ENCODE data around the gene VTCN1.
"Not testable (repeated sequence)": the region's sequence is repeated elsewhere in the genome, so short reads cannot be mapped to it uniquely, and the experiment has no call there.

Gene VTCN1

DNA sequence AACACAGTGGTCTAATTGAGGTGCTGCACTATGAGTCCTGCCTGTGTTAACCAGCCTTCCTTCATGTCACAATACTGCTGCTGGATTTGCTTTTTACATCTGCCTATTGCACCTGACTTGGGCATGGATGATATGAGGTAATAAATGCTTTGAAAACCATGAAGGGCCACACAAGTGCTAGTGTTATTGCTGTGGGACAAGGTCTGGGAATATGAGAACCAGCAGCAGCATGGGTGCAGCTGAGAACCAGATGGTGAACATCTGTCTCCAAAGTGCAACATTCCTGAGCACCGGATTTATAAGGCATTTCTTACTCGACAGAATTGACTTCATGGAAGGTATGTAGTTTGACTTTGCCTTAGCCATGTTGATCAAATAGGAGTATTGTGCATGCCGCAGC is 105.7 kb downstream of the VTCN1 start:
- TF ChIP-seq, protein P1, sequence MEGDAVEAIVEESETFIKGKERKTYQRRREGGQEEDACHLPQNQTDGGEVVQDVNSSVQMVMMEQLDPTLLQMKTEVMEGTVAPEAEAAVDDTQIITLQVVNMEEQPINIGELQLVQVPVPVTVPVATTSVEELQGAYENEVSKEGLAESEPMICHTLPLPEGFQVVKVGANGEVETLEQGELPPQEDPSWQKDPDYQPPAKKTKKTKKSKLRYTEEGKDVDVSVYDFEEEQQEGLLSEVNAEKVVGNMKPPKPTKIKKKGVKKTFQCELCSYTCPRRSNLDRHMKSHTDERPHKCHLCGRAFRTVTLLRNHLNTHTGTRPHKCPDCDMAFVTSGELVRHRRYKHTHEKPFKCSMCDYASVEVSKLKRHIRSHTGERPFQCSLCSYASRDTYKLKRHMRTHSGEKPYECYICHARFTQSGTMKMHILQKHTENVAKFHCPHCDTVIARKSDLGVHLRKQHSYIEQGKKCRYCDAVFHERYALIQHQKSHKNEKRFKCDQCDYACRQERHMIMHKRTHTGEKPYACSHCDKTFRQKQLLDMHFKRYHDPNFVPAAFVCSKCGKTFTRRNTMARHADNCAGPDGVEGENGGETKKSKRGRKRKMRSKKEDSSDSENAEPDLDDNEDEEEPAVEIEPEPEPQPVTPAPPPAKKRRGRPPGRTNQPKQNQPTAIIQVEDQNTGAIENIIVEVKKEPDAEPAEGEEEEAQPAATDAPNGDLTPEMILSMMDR (IDR thresholded peaks at IDR 0.05) = no peak
- no peaks in the 10 kb centered on the region for H3K9me3 ChIP-seq (ENCODE audit: control insufficient read depth, low read length)
- no peak overlapping the region for H2AFZ ChIP-seq
- H3K27ac ChIP-seq = no peak overlapping the region
- H3K9ac ChIP-seq = no peak overlapping the region
- no peak overlapping the region for H3K4me2 ChIP-seq (ENCODE audit: low read length)
- no peaks in the 10 kb centered on the region for H3K79me2 ChIP-seq
- H3K27me3 ChIP-seq (ENCODE audit: control insufficient read depth, insufficient read depth, low read length) = no peaks in the 10 kb centered on the region
- no peak overlapping the region for H3K4me3 ChIP-seq (ENCODE audit: low read depth, low read length)
- H3K4me1 ChIP-seq = no peaks in the 10 kb centered on the region
- no peaks in the 10 kb centered on the region for H3K36me3 ChIP-seq (ENCODE audit: control insufficient read depth, insufficient read depth, low read length)

DNA sequence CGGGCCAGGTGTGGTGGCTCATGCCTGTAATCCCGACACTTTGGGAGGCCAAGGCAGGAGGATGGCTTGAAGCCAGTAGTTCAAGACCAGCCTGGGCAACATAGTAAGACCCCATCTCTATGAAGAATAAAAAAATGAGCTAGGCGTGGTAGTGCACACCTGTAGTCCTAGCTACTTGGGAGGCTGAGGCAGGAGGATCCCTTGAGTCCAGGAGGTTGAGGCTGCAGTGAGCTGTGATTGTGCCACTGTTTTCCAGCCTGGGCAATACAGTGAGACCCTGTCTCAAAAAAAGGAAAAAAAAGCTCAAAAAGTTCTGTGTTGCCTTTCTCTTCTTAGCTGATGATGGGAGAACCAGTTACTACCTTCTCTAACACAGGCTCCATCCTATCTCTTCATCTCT is 108.9 kb downstream of the VTCN1 start:
- H3K9ac ChIP-seq; H3K27ac ChIP-seq; H3K4me1 ChIP-seq; H3K79me2 ChIP-seq; H3K36me3 ChIP-seq (ENCODE audit: control insufficient read depth, insufficient read depth, low read length); H3K27me3 ChIP-seq (ENCODE audit: control insufficient read depth, insufficient read depth, low read length); H3K4me3 ChIP-seq (ENCODE audit: low read depth, low read length); H2AFZ ChIP-seq; H3K9me3 ChIP-seq (ENCODE audit: control insufficient read depth, low read length); H3K4me2 ChIP-seq (ENCODE audit: low read length): not testable (repeated sequence)

GRCh38 chr1:117101334-117101733 is 109.4 kb downstream of the VTCN1 start:
- Histone ChIP-seq H3K4me2 (ENCODE audit: low read length) (no peak overlapping the region), H3K79me2 (no peaks in the 10 kb centered on the region), H3K4me3 (ENCODE audit: low read depth, low read length) (no peak overlapping the region), H3K36me3 (ENCODE audit: control insufficient read depth, insufficient read depth, low read length) (no peaks in the 10 kb centered on the region), H2AFZ (no peak overlapping the region), H3K9me3 (ENCODE audit: control insufficient read depth, low read length) (no peaks in the 10 kb centered on the region), H3K4me1 (no peaks in the 10 kb centered on the region), H3K27ac (no peak overlapping the region), H3K27me3 (ENCODE audit: control insufficient read depth, insufficient read depth, low read length) (no peaks in the 10 kb centered on the region), H3K9ac (no peak overlapping the region)
- TF ChIP-seq, protein P1 (IDR thresholded peaks at IDR 0.05) = no peak

DNA sequence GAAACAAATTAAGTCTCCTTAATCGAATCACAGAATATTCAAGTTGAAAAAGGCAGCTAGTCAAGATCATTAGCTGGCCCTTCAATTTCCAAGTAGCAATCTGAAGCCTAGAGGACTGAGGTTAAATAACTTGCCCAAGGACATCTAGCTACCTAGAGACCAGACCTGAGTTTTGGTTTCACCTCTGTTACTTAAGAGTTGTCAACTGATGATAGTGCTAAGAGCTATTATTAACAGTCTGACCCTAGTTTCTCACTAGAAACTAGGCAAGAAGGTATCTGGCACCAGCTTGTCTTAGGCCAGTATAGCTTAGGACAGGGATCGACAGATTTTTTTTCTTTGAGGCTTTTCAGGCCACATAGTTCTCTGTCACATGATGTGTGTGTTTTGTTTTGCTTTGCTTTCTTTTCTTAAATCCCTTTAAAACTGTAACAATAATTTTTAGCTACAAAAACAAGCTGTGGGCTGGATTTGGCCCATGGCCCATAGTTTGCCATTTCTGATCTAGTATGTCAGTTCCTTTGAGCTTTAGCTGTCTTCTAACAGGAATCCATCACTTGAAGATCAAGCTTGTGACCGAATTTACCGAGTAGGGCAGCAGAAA is 112.3 kb downstream of the VTCN1 start:
- H3K27ac ChIP-seq = no peak overlapping the region
- no peaks in the 10 kb centered on the region for H3K36me3 ChIP-seq (ENCODE audit: control insufficient read depth, insufficient read depth, low read length)
- H3K79me2 ChIP-seq = no peaks in the 10 kb centered on the region
- H3K9me3 ChIP-seq (ENCODE audit: control insufficient read depth, low read length) = no peaks in the 10 kb centered on the region
- no peaks in the 10 kb centered on the region for H3K4me1 ChIP-seq
- no peak overlapping the region for H3K4me3 ChIP-seq (ENCODE audit: low read depth, low read length)
- TF ChIP-seq, protein P1 (IDR thresholded peaks at IDR 0.05) = no peak
- no peaks in the 10 kb centered on the region for H3K27me3 ChIP-seq (ENCODE audit: control insufficient read depth, insufficient read depth, low read length)
- H3K9ac ChIP-seq = no peak overlapping the region
- no peak overlapping the region for H2AFZ ChIP-seq
- H3K4me2 ChIP-seq (ENCODE audit: low read length) = no peak overlapping the region

DNA sequence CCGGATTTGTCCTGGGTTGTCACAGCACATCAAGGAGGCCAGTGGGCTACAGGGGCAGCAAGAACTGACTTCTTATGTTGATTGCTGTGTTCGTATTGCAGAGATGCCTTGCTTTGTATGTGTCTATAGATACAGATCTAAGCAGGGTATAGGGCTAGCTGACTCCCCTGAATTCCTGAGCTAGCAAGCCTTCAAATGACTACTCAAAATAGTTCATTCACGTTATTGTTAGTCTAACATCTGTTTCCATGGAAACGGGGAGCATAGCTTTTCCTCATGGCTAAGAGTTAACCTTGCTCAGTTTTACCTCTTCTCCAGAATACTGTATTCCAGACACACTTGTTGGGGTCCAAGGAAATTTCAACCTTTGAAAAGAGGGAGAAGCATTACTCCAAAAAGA is 113.3 kb downstream of the VTCN1 start:
- Histone ChIP-seq H3K27me3 (ENCODE audit: control insufficient read depth, insufficient read depth, low read length) (no peaks in the 10 kb centered on the region), H3K4me1 (no peaks in the 10 kb centered on the region), H3K36me3 (ENCODE audit: control insufficient read depth, insufficient read depth, low read length) (no peaks in the 10 kb centered on the region)

More for the DNA sequence above, 113.3 kb downstream of the VTCN1 start:
- Histone ChIP-seq H3K4me2 (ENCODE audit: low read length) (no peak overlapping the region), H3K27ac (no peak overlapping the region), H3K9me3 (ENCODE audit: control insufficient read depth, low read length) (no peaks in the 10 kb centered on the region), H3K4me3 (ENCODE audit: low read depth, low read length) (no peak overlapping the region), H3K79me2 (no peaks in the 10 kb centered on the region), H3K9ac (no peak overlapping the region), H2AFZ (no peak overlapping the region)
- TF ChIP-seq, protein P1 (IDR thresholded peaks at IDR 0.05) = no peak
